Activated CD4-positive, alpha-beta T cell treated with anti-CD3 and anti-CD28 coated beads for 4 hours (primary cell): Measurements from ENCODE around the gene SYNJ1.
"Not testable (repeated sequence)": the region's sequence is repeated elsewhere in the genome, so short reads cannot be mapped to it uniquely, and the experiment has no call there.

Experiments used
- DNase-seq, 2 donors: peaks; one replicate each; pipeline ENCODE4 v3.0.0-alpha.2; 2020

The SYNJ1 gene

GRCh38 chr21:32693581-32693980 lies 34.2 kb downstream of the SYNJ1 start:
- no peak for DNase-seq

- DNase-seq = no peak
Observed at GRCh38 chr21:32690085-32690484, 37.7 kb downstream of the SYNJ1 start.

GRCh38 chr21:32687643-32688345 lies 40.0 kb downstream of the SYNJ1 start:
- no peak for DNase-seq

GRCh38 chr21:32682696-32683474 lies 44.9 kb downstream of the SYNJ1 start:
- no peak for DNase-seq

GRCh38 chr21:32674731-32675130 lies 53.1 kb downstream of the SYNJ1 start:
- no peak for DNase-seq

- DNase-seq = no peak
Observed at GRCh38 chr21:32674038-32674437, 53.8 kb downstream of the SYNJ1 start.

- no peak for DNase-seq
Observed at GRCh38 chr21:32666258-32666657, 61.6 kb downstream of the SYNJ1 start.

- not testable (repeated sequence) for DNase-seq
Observed at GRCh38 chr21:32664095-32664494, 63.7 kb downstream of the SYNJ1 start.

GRCh38 chr21:32661981-32662380 lies 65.8 kb downstream of the SYNJ1 start:
- not testable (repeated sequence) for DNase-seq

GRCh38 chr21:32661026-32661782 lies 66.6 kb downstream of the SYNJ1 start:
- not testable (repeated sequence) for DNase-seq

- DNase-seq = no peak
Observed at GRCh38 chr21:32658524-32658923, 69.3 kb downstream of the SYNJ1 start.

- peak in 1 of 2 donors; percentile 14 for DNase-seq
Observed at GRCh38 chr21:32653326-32653901, 74.4 kb downstream of the SYNJ1 start.

- DNase-seq = no peak
Observed at GRCh38 chr21:32648165-32648564, 79.6 kb downstream of the SYNJ1 start.

GRCh38 chr21:32645261-32646182 lies 82.3 kb downstream of the SYNJ1 start:
- no peak for DNase-seq

- no peak for DNase-seq
Observed at GRCh38 chr21:32641710-32642698, 85.8 kb downstream of the SYNJ1 start.

- no peak for DNase-seq
Observed at GRCh38 chr21:32626621-32627196, 101.1 kb downstream of the SYNJ1 start.

GRCh38 chr21:32618218-32618617 lies 109.6 kb downstream of the SYNJ1 start:
- DNase-seq = not testable (repeated sequence)

- no peak for DNase-seq
Observed at GRCh38 chr21:32613436-32614043, 114.3 kb downstream of the SYNJ1 start.

GRCh38 chr21:32612999-32613337 lies 114.8 kb downstream of the SYNJ1 start:
- no peak for DNase-seq
